NCI-H1105 treated with DMSO at 0.1 percent for 48 hours (cell line): ENCODE data around the gene TTC32.

ENCODE experiments used
- DNase-seq: peaks from one replicate; lab custom pipeline; 2025; lab: John Stamatoyannopoulos, UW

Gene TTC32

DNA sequence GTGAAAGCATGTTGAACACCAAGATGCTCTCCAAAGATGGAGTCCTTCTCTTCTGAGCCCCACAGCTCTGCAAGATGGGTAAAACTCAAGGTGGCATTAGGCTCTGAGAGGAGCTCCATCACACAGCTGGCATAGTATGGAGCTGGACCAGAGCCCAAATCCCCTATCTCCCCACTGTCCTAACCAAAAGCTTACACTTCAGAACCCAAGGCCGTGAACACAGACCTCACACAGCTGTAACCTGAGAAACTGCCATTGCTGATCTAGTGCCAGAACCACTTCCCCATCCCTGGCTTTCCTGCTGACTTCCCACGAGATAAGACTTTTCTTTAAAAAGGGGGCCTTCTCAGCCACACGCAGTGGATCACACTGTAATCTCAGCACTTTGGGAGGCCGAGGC lies 25.0 kb downstream of the TTC32 start:
- DNase-seq = no peak

DNA sequence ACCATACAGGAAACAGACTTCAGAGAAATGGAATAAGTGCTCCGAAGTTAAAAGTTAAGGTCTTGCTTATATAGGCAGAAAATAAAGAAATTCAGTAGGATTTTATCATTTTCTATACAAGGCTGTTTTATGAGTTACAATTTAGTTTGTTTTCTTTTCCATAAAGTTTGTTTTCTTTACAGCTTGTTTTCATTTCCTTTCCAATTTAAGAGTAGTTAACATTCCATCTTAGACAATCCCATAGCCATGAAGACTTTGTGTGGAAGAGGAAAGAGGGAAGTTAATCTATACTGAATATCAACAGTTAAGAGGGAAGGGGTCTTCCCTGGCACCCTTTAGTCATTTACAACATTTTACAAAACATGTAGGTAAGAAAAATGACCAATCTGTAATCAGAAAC lies 26.5 kb downstream of the TTC32 start:
- DNase-seq = no peak

DNA sequence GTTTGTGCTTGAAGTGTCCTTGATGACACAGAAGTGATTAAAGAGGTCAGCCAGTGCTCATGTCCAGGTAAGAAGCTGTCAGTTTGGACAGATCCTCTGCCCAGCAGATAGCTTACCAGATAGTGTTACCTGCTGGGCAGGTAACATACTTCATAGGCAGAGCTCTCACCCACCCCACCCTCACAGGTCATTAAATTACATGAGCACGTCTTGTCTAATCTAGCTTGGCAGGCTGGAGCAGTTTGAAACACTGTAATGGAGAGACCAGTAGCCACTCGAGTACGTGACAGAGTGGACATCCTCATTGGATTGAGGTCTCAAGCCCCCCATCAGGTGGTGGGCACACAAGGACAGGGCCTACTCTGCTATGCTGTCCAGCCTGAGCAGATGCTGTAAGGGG lies 27.1 kb downstream of the TTC32 start:
- no peak for DNase-seq

DNA sequence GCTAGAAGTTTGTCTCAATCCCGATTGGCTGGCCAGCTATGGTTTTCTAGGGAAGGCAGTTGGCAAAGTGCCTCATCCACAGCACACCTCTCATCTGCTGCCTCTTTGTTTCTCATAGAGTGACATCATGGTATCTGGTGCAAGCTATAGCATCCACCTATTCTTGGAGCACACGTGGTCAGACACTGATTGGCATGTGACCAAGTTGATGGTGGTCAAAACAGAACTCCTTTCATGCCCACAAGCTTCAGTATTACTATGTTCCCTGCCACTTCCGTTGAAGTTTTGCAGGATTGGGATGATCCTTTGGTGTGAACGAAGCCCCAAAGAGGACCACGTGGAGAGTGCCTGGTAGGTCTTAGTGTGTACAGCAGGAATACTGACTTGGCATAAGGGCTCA lies 28.8 kb downstream of the TTC32 start:
- no peak for DNase-seq

DNA sequence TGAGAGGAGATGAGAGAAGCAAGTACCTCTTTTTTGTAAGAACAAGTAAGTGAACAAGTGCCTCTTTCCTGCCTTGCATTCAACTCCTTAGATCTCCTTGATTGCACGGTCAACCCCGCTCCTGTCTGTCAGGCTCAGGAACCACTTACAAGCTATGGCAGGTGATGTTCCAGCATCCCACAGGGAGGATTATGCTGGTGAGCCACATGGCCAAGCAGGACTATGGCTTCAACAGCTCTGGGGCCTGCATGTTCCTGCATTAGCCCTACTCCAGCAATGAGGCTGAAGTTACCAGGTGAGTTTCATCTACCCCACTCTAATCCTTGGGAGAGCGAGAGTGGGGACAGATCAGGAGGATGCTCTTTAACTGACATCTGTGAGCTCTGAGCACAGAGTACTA lies 29.5 kb downstream of the TTC32 start:
- no peak for DNase-seq

DNA sequence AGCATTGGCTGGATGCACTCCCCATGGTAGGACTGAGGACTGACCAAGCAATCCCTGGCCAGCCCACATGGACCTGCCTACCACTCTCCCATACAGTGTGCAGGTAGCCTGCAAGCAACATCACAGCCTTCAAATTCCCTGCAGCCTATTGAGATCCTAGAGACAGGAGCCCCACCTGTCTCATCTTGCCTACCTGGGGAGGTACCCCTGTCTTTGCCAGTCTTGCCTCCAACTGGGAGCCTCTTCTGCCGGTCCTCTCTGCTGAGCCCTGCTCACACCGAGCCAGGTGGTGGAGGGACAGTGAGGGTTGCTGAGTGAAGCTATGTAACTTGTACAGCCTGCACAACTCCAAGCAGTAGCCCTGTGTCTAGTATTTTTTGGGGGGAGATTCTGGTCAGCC lies 29.9 kb downstream of the TTC32 start:
- DNase-seq = no peak

DNA sequence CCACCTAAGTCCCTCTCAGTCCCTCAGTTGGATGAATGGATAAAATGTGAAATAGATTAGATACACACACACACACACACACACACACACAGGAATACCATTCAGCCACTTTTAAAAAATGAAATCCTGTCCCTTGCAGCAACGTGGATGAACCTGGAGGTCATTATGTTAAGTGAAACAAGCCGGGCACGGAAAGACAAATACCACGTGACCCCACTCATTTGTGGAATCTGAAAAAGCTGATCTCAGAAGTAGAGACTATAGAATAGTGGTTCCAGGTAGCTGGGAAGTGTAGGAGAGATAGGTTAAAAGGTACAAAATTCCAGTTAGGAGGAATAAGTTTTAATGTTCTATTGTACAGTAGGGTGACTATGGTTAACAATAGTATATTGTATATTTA lies 31.0 kb downstream of the TTC32 start:
- DNase-seq = no peak

DNA sequence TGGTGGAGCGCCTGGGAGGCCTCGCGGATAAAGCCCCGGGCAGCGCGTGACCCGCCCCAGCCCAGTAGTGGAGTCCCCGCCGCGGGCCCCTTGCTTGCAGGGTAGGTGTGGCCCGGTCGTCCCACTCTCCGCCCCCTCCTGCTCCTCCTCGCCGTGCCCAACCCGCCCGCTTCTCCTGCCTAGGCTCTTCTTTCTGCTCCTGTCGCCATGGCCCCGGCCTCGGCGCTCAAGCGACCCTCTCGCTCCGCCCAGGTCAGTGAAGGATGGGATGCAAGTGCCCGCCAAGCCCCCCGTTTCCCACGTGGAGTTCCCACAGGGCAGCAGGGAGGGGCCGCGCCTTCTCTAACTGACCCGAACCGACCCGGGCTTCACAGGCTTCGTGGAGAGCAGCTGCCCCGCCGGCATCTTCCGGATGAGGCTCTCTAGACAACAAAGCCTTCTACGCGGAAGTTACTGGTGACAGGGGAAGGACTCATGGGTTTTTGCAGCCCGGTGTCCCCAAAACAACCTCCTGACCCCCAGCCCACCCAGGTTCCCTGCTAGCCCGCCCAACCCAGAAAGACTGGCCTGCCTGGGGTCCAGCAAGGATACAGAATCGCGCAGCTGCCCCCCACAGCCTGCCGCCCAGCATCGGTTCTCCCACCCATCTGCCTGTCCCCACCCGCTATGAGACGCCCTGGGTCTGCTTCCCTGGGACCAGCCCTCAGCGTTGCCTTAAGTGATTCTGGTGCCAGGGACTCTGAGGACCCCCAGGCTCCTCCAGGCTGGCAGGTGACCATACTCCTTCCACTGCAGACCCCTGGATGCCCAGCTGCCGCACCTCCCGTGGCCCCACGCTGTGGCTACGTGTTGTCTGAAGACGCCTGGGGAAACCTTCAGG lies 32.8 kb downstream of the TTC32 start:
- DNase-seq = no peak

DNA sequence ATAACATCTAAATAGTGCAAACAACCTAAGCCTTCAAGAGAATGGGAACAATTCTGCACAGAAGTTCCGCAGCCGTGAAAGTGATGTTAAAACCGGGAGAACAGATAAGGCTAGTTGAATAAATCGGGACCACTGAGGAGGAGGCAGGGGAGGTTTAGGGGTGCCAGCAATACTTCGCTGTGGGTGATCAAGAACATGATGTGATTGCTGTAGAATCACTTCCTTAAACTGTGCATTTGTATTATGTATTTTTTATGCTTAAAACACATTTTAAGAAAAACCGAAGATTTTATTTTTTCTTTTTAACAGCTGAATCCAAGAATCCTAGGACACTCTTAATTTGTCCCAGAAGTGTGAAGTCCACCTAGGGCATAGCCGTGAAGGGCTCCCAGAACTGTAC lies 33.6 kb downstream of the TTC32 start:
- DNase-seq = no peak

DNA sequence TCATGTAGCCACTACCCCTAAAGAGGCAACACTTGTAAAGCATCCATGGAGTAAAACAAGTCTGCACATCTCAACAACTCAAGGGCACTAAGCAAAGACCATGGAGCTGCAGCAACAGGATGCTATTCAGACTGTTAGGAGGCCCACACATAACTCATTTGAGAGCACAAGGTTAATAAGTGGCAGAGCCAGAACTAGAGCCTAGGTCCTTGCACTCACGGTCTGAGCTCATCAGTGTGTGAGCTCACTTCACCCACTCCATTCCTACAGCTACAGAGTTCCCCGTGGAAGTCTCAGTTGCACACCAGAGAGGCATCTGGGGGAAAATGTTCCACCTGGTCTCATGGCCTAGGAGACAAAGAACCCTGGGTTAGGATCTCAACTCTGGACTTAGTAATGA lies 35.0 kb downstream of the TTC32 start:
- DNase-seq = no peak

DNA sequence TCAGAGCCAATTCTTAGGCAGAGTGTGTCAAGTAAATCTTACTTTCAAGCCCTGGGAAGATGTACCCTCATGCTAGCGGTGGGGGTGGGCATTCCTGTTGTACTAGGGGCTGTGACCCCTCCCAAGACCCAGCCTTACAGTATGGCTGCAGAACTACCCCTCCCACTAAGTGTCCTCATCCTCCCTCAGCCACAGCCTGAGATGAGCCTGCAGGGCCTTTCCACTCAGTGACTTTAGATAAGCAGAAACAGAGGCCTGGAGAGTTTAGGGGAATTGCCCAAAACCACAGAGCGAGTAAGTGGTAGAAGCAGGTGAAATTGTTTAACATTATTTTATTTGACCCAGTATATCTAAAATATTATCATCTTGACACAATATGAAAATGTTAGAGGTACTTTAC lies 36.6 kb downstream of the TTC32 start:
- no peak for DNase-seq

DNA sequence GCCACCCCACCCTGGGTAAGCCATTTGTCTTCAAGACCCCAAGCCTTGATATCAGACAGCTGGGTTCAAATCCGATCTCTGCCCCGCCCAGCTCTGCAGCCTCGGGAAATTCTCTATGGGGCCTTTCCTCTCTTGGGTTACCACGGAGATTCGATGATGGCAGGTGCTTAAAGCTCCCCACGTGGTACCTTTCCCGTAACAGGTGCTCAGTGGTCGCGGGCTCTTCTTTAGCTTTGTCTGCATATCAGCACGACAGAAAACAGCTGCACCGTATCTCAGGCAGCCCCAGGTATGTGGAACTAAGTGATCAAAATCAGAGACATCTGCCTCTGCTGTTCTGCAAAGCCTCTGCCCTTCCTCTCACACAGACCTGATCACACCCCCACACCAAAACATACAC lies 37.4 kb downstream of the TTC32 start:
- no peak for DNase-seq

DNA sequence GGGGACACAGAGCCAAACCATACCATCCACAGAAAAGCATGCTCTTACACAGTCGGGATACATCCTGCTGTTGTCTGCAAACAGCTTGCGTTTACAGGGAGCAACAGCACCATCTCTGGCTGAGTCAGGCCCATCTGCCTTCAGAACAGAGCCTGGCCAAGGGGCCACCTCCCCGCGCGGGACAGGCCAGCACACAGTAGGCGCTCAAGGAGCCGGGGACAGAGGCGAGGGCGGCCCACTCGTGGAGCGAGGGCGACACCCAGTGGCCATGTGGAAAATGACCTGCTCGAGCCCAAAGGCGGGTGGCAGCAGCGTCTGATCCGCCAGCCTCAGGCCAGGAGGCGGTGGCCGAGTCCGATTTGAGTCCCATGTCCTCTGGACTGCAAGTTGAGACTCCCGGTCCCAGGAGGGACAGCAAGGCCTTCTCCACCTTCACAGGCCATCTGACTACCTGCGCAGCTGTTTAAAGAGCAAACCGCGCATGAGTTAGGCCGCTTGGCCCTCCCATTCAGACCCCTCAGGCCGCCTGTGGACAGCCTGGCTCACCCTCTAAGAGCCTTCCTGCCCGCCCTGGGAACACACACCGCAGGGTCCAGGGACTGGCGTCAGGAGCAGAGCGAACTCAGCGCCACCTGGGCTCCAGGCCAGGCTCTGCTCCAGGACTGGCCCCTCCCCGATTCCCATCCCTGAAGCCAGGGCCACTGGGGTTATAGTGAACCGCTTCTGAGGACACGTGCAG lies 38.3 kb downstream of the TTC32 start:
- DNase-seq = no peak

DNA sequence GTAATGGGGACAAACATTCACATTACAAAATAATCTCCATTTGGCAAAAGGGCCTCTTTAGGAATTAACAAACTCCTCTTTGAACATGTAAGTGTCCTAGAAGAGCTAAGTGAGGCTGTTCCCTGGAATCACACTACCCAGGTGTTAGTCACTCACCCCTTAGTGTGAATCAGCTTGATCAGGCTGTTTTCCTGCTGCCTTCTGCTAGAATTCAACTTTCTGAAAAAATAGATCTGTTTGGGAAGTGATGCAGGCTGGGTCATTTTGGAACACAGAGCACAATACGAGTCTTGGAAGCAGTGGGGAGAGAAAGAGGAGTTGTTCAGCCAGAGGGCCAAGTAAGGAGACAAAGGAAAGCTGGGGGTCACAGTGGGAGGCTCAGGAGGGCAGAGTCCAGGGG lies 40.0 kb downstream of the TTC32 start:
- no peak for DNase-seq

DNA sequence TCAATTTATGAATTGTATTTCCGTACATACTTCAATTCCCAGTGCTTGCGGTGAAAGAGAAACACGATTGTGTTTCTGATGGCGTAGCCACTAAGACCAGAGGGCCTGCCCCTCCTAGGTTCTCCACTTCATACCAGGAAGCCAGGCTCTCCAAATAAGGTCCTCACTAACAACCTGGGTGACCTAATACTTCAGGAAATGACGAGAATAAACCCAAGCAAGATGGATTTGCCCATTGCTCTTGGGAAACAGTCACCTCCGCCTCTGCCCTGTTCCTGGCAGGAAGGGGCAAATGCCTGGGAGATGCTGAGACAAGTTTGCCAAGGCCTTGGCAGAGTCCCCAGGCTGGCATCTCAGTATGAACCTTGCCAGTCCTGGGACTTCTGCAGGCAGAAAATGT lies 41.8 kb downstream of the TTC32 start:
- DNase-seq = no peak

DNA sequence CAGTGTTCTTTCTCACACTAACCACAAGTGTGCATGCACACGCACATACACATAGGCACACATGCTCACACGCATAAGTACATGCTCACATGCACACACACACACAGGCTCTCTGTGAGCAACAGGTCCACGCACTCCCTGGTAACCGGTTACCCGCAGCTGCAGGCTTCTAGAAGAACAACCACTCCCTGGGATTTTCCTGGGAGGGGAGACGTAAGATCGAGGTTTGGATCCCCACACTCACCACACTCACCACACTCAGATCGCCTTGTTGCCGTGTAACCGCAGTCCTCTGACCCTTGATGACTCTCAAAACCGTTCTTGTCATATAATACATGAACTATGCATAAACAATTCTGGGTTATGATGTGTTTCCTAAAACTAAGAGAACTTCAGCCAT lies 42.2 kb downstream of the TTC32 start:
- DNase-seq = no peak

DNA sequence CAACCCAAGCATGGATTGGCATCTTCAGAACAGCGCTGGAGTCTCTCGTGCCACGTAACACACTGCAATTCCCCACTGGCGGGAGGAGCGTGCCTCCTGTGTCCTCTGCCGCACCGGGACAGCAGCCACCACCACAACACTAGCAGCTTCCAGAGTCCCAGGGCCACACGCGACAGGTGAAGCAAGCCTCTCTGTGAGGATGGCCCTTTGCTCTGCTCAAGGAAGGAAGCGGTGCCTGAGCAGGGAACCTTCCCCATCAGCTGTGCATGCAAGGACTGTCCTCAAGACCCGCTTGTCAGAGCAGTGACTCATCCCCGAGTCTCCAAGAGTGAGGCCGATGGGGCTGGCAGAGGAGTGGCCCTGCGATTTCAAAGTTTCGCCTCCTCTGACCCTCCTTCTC lies 44.0 kb downstream of the TTC32 start:
- DNase-seq = no peak

DNA sequence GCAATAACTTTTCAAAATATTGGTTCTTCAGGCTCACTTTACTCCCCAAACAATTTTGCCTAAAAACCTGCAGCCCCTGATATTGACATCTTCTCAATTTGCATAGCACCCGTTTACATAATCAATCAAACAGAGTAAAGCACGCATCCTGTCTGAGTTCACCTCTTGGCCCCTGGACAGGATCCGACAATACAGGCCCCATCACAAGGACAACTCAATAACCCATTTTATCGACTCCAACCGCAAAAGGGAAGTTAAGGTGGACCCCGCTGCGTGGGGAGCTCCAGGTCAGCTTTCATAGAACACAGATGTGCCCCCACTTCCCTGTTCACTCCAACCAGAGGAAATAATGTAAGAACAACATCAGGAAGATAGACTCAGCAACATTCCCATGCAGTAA lies 44.7 kb downstream of the TTC32 start:
- DNase-seq = no peak

DNA sequence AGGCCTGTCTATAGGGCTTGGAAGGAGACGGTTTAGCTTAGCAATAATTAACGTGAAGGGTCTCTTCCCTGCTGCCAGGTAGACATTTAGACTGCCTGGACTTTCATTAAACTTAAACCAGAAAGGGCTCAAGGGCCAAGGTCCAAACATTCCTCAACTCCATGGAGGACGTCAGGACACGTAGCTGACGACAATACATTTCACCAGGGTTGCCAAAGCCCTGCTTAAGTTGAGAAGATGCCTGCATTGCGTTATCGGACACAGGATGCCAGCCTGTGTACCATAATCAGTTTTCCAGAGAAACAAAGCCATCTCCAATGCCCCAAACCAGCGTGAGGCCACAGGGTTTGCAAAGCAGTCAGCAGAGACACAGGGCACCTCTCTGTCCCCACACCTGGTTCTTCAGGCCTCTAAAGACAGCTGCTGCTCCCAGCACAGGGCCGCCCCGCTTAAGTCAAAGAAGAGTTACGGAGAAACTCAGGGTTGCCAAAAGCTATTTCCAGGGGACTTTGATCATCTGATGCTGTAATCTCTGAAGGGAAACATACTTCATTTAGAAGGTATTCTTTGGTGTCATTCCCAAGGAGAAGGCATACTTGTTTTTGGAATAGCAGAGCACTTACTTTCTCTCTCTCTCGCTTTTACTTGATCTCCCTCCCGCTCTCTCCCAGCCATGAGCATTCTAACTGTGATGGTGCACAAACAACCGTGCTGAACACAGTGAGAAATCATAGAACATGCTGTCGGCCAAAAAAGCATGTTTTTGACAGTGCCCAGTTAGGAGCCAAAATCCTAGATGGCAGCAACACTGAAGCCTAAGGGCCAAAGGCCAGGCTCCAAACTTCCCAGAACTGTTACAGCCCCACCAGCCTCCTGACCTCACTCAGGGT lies 46.0 kb downstream of the TTC32 start:
- no peak for DNase-seq

DNA sequence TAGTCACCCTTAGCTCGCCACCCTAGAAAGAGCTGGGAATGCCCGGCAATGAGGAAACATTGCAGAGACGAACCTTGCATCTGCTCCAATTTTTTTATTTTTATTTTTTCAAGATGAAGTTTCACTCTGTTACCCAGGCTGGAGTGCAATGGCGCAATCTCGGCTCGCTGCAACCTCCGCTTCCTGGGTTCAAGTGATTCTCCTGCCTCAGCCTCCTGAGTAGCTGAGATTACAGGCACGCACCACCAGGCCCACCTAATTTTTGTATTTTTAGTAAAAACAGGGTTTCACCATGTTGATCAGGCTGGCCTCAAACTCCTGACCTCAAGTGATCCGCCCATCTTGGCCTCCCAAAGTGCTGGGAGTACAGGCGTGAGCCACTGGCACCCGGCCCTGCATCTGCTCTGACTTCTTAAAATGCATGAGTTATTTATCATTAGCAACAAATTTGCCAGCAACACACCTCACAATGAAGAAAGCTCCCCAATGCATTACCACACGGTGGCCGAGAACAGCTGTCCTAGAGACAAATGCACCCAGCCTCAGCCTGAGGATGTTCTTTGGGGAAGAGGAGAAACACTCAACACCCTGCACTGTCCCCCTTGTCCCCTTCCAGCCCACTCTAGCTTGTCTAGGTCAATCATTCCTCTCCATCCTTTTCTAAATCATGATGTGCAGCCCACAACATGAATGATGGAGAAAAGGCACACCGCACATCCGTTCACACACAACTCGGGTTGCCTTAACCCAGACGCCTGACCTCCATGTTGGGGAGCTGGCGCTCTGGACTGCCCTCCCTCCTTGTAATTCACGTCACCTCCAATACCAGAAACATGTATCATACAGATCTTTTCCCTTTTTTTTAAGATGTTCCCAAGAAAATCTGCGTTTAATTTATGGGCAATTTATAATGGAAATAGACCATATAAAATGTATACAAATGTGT lies 46.9 kb downstream of the TTC32 start:
- no peak for DNase-seq

DNA sequence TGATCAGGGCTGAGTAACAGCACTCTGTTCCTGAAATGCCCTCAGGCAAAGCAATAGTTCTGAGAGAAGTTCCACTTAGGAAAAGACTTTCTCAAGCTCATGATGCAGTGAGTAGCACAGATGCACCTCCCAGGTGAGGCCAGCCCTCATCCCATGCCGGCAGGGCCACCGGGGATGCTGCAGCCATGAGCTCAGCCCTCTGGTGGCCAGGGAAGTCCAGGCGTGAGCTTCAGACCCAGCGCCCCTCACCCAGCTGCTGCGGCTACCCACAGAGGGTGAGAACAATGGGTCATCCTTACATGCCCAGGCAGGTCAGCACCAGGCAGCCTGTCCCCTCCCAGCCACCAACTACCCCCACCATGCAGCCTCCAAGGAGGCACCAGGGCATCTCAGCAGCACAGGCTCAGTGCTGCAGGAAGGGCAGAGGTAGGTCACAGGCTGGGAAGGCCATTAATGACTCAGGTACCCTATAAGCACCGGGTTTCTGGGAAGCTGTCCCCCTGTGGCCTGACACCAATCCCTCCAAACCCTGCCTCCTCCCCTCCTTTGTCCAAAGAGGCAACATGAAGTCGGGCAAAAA lies 50.6 kb downstream of the TTC32 start:
- no peak for DNase-seq
